Activated T-cell treated with anti-CD3 and anti-CD28 coated beads, Interleukin-2, amount 50 U/mL, for 4 hours (primary cell): Measurements from ENCODE around the gene PCED1A. TPM values are rescaled to one million over a fixed set of nuclear protein-coding genes. Genes with fewer than 3 reads are reported as not detected.
"Not testable (repeated sequence)": the region's sequence is repeated elsewhere in the genome, so short reads cannot be mapped to it uniquely, and the experiment has no call there.

Experiments used
- ATAC-seq, 2 donors: fragments of 200-7000 bp; cut with Tn5 transposase; one replicate each; pipeline ENCODE4 v1.10.0; 2021
- DNase-seq: peaks from one replicate; pipeline ENCODE4 v3.0.0-alpha.2; 2020
- H3K27me3 Mint-ChIP-seq: one replicate; pipeline ENCODE4 v1.8.0; 2021; ENCODE audit warnings: low read depth, mixed read lengths
- H3K36me3 Mint-ChIP-seq: one replicate; pipeline ENCODE4 v1.8.0; 2022; ENCODE audit warnings: mixed read lengths; ENCODE audit not compliant: insufficient read depth
- H3K4me1 Mint-ChIP-seq: one replicate; pipeline ENCODE4 v1.8.0; 2021; ENCODE audit warnings: low read depth, mixed read lengths
- H3K4me3 Mint-ChIP-seq: one replicate; pipeline ENCODE4 v1.8.0; 2021; ENCODE audit warnings: mild to moderate bottlenecking, moderate library complexity, mixed read lengths
- H3K9me3 Mint-ChIP-seq: one replicate; pipeline ENCODE4 v1.8.0; 2021; ENCODE audit warnings: mixed read lengths
- total RNA-seq, 3 donors: library from RNA; stranded (reverse); gene quantifications; one replicate each; pipeline ENCODE4 v1.2.1, GENCODE V29; 2021

The PCED1A gene
- total RNA-seq, 3 donors from 2014 or later: 12.1 to 16.8 (median 12.9) TPM

- ATAC-seq (no peak), DNase-seq (no peak)
- H3K36me3 Mint-ChIP-seq: peaks cover 2% of the 10 kb centered on the region
- H3K9me3 Mint-ChIP-seq: no peaks in the 10 kb centered on the region
- no peaks in the 10 kb centered on the region for H3K27me3 Mint-ChIP-seq
- peaks cover 25% of the 10 kb centered on the region for H3K4me1 Mint-ChIP-seq
- no peak overlapping the region for H3K4me3 Mint-ChIP-seq
These were observed 6.2 kb upstream of the PCED1A start for GRCh38 chr20:2846698-2847097.

- Mint-ChIP-seq H3K4me3 (no peak overlapping the region), H3K36me3 (peaks cover 2% of the 10 kb centered on the region), H3K4me1 (peaks cover 25% of the 10 kb centered on the region), H3K27me3 (no peaks in the 10 kb centered on the region), H3K9me3 (no peaks in the 10 kb centered on the region)
- DNase-seq (no peak), ATAC-seq (no peak)
These were observed 5.2 kb upstream of the PCED1A start for GRCh38 chr20:2845607-2846006.

- Mint-ChIP-seq H3K36me3 (peaks cover 12% of the 10 kb centered on the region), H3K4me3 (peak overlapping the region; percentile 81), H3K27me3 (no peaks in the 10 kb centered on the region), H3K9me3 (no peaks in the 10 kb centered on the region), H3K4me1 (peaks cover 33% of the 10 kb centered on the region)
- DNase-seq (no peak), ATAC-seq (peak; percentile 33 to 41)
These were observed 594 bp upstream of the PCED1A start for GRCh38 chr20:2840967-2841531.

- ATAC-seq (no peak), DNase-seq (no peak)
- Mint-ChIP-seq H3K36me3 (peaks cover 12% of the 10 kb centered on the region), H3K4me3 (peak overlapping the region; percentile 82), H3K9me3 (no peaks in the 10 kb centered on the region), H3K27me3 (no peaks in the 10 kb centered on the region), H3K4me1 (peaks cover 27% of the 10 kb centered on the region)
These were observed 720 bp downstream of the PCED1A start for GRCh38 chr20:2839732-2840137.

- H3K9me3 Mint-ChIP-seq: no peaks in the 10 kb centered on the region
- H3K36me3 Mint-ChIP-seq: peaks cover 14% of the 10 kb centered on the region
- H3K4me1 Mint-ChIP-seq: peaks cover 21% of the 10 kb centered on the region
- no peaks in the 10 kb centered on the region for H3K27me3 Mint-ChIP-seq
- peak overlapping the region; percentile 82 for H3K4me3 Mint-ChIP-seq
- DNase-seq (no peak), ATAC-seq (no peak)
These were observed 1.4 kb downstream of the PCED1A start for GRCh38 chr20:2838847-2839671.

GRCh38 chr20:2838170-2838797 lies 2.2 kb downstream of the PCED1A start:
- Mint-ChIP-seq H3K36me3 (peaks cover 14% of the 10 kb centered on the region), H3K4me1 (peaks cover 15% of the 10 kb centered on the region), H3K27me3 (no peaks in the 10 kb centered on the region), H3K4me3 (peak overlapping the region; percentile 16), H3K9me3 (no peaks in the 10 kb centered on the region)
- DNase-seq: no peak
- no peak for ATAC-seq

- H3K27me3 Mint-ChIP-seq: no peaks in the 10 kb centered on the region
- H3K36me3 Mint-ChIP-seq: peaks cover 14% of the 10 kb centered on the region
- ATAC-seq (no peak), DNase-seq (no peak)
- peaks cover 14% of the 10 kb centered on the region for H3K4me1 Mint-ChIP-seq
- H3K9me3 Mint-ChIP-seq: no peaks in the 10 kb centered on the region
- H3K4me3 Mint-ChIP-seq: no peak overlapping the region
These were observed 3.1 kb downstream of the PCED1A start for GRCh38 chr20:2837221-2837960.

- ATAC-seq (no peak), DNase-seq (no peak)
- Mint-ChIP-seq H3K9me3 (no peaks in the 10 kb centered on the region), H3K36me3 (peaks cover 14% of the 10 kb centered on the region), H3K4me1 (peaks cover 18% of the 10 kb centered on the region), H3K4me3 (no peak overlapping the region), H3K27me3 (no peaks in the 10 kb centered on the region)
These were observed 4.4 kb downstream of the PCED1A start for GRCh38 chr20:2836035-2836434.

GRCh38 chr20:2835331-2835796 lies 5.1 kb downstream of the PCED1A start:
- no peak overlapping the region for H3K4me3 Mint-ChIP-seq
- ATAC-seq (no peak), DNase-seq (no peak)
- peaks cover 14% of the 10 kb centered on the region for H3K36me3 Mint-ChIP-seq
- peaks cover 18% of the 10 kb centered on the region for H3K4me1 Mint-ChIP-seq
- H3K9me3 Mint-ChIP-seq: no peaks in the 10 kb centered on the region
- H3K27me3 Mint-ChIP-seq: no peaks in the 10 kb centered on the region

GRCh38 chr20:2834401-2835110 lies 5.9 kb downstream of the PCED1A start:
- peaks cover 14% of the 10 kb centered on the region for H3K36me3 Mint-ChIP-seq
- peaks cover 16% of the 10 kb centered on the region for H3K4me1 Mint-ChIP-seq

GRCh38 chr20:2833761-2834160 lies 6.7 kb downstream of the PCED1A start:
- ATAC-seq: no peak
- H3K4me3 Mint-ChIP-seq: no peak overlapping the region
- DNase-seq: no peak
- peaks cover 3% of the 10 kb centered on the region for H3K27me3 Mint-ChIP-seq
- peaks cover 11% of the 10 kb centered on the region for H3K36me3 Mint-ChIP-seq
- peaks cover 10% of the 10 kb centered on the region for H3K4me1 Mint-ChIP-seq
- no peaks in the 10 kb centered on the region for H3K9me3 Mint-ChIP-seq

More at GRCh38 chr20:2834401-2835110, 5.9 kb downstream of the PCED1A start:
- no peak for ATAC-seq
- H3K27me3 Mint-ChIP-seq: no peaks in the 10 kb centered on the region
- no peaks in the 10 kb centered on the region for H3K9me3 Mint-ChIP-seq
- no peak overlapping the region for H3K4me3 Mint-ChIP-seq
- no peak for DNase-seq

- Mint-ChIP-seq H3K4me1 (peaks cover 15% of the 10 kb centered on the region), H3K27me3 (peaks cover 13% of the 10 kb centered on the region)
- H3K9me3 Mint-ChIP-seq, H3K4me3 Mint-ChIP-seq, H3K36me3 Mint-ChIP-seq, ATAC-seq, DNase-seq: not testable (repeated sequence)
These were observed 9.2 kb downstream of the PCED1A start for GRCh38 chr20:2831206-2831605.

GRCh38 chr20:2829376-2829775 lies 11.1 kb downstream of the PCED1A start:
- Mint-ChIP-seq H3K9me3 (no peaks in the 10 kb centered on the region), H3K4me1 (peaks cover 21% of the 10 kb centered on the region), H3K27me3 (peaks cover 17% of the 10 kb centered on the region), H3K4me3 (no peak overlapping the region), H3K36me3 (peaks cover 3% of the 10 kb centered on the region)
- ATAC-seq: no peak
- DNase-seq: no peak

GRCh38 chr20:2826655-2827054 lies 13.8 kb downstream of the PCED1A start:
- DNase-seq: no peak
- H3K9me3 Mint-ChIP-seq: no peaks in the 10 kb centered on the region
- no peak for ATAC-seq
- H3K4me1 Mint-ChIP-seq: peaks cover 19% of the 10 kb centered on the region
- H3K27me3 Mint-ChIP-seq: peaks cover 19% of the 10 kb centered on the region
- no peak overlapping the region for H3K4me3 Mint-ChIP-seq
- no peaks in the 10 kb centered on the region for H3K36me3 Mint-ChIP-seq
